GM23248 (cell line): ENCODE data around the gene PSMD6.

ENCODE experiments used
- EZH2 ChIP-seq: fragments of 200-600 bp; sonication (generic); IDR thresholded peaks from 2 replicates; pipeline ENCODE4 v1.6.1; 2018; ENCODE audit warnings: antibody characterized with exemption, mild to moderate bottlenecking; ENCODE audit not compliant: insufficient read depth, poor library complexity, severe bottlenecking
- EZH2phosphoT487 ChIP-seq: fragments of 200-600 bp; sonication (generic); IDR thresholded peaks from 2 replicates; pipeline ENCODE4 v1.6.1; 2018; ENCODE audit warnings: antibody characterized with exemption, moderate library complexity, mild to moderate bottlenecking, low read depth; ENCODE audit not compliant: insufficient read depth

- TF ChIP-seq EZH2 (no peak), EZH2phosphoT487 (no peak)
Observed at GRCh38 chr3:64063207-64063982, 40.1 kb upstream of the PSMD6 start.
